Suppressor macrophage treated with lipopolysaccharide for 4 hours (primary cell): ENCODE measurements around the gene ADCY2.

ENCODE experiments used
- DNase-seq: peaks from one replicate; pipeline ENCODE4 v3.0.0-alpha.2; 2020

Gene ADCY2

DNA sequence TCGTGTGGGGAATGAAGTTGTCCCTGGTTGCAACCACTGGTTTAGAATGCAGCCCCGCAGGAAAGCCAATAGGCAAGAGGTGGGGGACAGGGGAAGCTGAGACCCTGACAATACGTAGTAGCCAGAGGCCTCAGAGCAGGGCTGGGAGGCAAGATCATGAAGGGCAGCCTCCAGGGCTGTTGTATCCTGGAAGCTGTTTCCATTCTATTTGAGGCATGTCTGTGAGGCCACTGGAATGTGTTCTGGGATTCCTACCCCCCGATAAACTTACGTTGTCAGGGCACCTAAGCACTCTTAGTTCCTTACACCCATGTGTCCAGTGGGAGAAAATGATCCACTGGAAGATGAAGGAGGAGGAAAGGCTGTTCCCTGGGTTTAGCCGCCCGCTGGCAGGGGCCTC is 277.7 kb downstream of the ADCY2 start:
- no peak for DNase-seq

DNA sequence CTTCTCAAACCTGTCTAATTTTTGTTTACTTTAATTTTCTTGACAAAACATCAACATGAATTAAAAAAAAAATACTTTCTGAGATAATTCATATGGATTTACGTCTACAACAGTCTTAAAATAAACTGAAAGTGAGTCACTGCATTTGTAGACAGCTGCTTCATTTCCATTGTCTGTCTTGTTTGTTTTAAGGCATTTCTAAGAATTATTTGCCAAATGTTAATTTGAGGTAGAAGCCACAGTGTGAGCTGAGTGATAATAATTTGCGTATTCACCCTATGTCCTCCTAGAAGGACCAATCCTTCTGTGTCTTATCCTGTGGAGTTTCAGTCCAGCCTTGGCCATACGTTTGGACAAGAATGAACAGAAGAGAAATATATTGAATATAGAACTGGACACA is 280.5 kb downstream of the ADCY2 start:
- DNase-seq = no peak

DNA sequence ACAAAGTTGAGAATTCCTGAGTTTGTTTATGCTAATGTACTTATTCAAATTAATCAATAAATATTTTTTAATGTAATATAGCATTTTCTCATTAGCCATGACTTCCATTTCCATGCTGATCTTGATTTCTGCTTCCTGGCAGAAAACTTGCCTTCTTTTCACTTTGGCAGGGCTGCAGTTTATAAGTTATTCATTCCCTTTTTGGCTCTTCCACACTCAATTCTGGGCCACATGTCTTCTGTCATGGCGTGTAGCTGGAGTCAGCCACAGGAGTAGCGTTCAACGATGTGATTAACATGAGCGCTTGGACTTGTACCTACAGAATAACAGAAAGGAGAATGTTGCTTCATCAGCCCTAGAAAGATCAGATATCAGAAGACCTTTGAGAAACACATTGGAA is 282.1 kb downstream of the ADCY2 start:
- no peak for DNase-seq

DNA sequence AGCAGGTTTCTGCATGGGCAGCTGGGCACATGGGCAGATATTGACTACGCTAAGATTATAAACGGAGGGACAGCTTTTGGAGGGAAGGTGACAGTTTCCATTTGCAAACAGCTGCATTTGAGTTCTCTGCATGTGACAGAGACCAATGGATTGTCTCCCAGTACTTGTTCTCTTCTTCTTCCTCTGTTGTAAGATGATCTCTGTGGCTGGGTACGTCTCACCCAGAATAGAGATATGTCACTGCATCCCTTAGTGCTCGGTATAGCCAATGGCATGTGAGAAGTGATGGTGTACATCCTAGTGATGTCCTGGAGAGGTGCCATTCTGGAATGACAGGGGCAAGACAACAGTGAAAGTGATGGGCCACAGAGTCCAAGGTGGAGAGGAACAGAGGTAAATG is 283.7 kb downstream of the ADCY2 start:
- DNase-seq = no peak

GRCh38 chr5:7680260-7680659 is 284.3 kb downstream of the ADCY2 start:
- DNase-seq = no peak

DNA sequence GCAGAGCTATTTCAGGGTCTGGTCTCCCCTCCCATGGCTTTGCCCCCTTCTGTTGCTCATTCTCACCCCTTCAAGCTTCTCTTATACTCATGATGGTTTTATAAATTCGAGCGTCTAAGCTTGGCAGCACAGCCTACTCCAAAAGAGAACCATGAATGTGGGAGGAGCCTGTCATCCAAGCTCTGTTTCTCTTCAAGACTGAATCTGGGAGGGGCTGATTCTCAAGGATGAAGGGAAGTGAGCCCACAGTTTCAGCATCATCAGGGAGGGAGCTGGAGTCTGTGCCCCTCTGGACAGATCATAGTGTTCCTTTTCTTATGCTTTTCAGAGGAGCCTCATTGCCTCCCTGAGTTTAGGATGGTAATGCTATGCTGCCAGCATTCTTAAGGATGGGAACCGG is 286.4 kb downstream of the ADCY2 start:
- no peak for DNase-seq

DNA sequence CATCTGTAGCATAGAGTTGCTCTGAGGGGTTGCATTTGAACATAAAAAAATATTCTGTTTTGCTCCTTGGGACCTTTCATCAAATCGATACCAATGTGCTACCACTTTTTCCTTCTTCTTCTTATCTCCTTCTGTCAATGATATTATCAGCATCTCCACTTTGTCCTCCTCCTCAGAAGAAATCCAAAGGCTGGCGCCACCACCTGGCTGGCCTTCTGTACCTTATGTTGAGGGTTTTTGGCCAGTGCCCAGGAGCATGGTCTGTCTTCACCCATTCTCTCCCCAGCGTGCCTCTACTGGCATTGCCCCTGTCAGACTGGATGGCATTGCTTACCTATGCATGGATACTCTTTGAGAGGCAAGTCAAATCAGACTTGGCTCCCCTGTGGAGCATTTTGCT is 287.8 kb downstream of the ADCY2 start:
- DNase-seq = no peak

- no peak for DNase-seq
These were observed 288.9 kb downstream of the ADCY2 start for GRCh38 chr5:7684826-7685225.

GRCh38 chr5:7686794-7687193 is 290.9 kb downstream of the ADCY2 start:
- DNase-seq = no peak

- DNase-seq = no peak
These were observed 294.6 kb downstream of the ADCY2 start for GRCh38 chr5:7690557-7690956.

DNA sequence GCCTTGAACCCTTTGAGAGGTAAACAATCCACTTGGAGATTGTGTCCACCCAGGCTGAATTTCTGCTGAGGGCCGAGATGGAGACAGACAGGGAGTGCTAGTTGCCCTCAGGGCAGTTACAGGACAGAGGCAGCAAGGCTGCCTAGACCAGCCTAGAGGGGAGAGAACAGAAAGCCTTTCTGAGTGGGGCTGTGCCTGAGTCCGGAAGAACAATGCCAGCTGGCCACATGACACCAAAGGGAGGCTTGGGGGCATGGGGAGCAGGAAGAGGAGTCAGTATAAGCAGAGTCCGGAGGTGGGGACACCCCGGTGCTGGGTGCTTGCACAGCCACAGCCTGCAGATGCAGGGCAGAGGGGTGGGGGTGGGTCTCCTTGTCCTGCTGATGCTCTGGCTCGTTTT is 309.3 kb downstream of the ADCY2 start:
- DNase-seq = no peak

DNA sequence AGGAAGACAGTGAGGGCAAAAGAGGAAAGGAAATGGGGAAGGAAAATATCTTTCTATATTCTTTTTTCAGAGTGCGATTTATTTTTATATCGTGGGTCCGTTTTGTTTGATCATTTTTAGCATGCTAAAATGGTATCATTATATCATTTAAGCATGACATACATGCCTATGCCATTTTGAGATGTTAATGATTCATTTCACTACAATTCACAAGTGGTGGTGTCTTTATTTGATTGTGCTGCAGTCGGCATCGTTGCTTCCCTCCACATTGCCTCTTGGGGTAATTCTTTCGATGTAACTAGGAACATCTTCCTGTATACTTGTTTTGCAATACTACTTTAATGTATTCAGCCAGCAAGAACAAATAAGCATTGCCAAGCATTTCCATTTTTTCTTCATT is 309.8 kb downstream of the ADCY2 start:
- no peak for DNase-seq

- DNase-seq = no peak
These were observed 310.3 kb downstream of the ADCY2 start for GRCh38 chr5:7706256-7706655.

GRCh38 chr5:7714119-7714518 is 318.2 kb downstream of the ADCY2 start:
- no peak for DNase-seq

- no peak for DNase-seq
These were observed 318.8 kb downstream of the ADCY2 start for GRCh38 chr5:7714697-7715096.

- no peak for DNase-seq
These were observed 321.8 kb downstream of the ADCY2 start for GRCh38 chr5:7717691-7718090.

DNA sequence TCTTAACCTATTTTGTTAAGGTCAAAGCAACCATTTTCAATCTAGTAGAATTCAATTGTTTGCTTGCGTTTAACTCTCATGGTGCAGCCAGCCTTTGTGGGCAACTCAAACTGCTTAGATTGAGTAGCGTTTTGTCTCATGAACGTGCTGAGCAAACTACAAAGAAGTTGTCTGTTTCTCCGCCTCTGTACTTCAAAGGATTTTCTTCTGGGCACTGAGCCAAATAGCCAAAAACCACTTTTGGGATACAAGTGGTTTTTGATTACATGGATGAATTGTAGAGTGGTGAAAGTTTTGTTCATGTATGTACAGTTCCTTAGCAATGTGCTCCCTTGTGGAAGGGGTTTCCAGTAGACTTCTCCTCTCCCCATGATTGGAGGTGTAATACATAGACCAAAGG is 332.1 kb downstream of the ADCY2 start:
- no peak for DNase-seq

GRCh38 chr5:7741415-7742065 is 345.6 kb downstream of the ADCY2 start:
- DNase-seq = no peak

- DNase-seq = no peak
These were observed 346.3 kb downstream of the ADCY2 start for GRCh38 chr5:7742241-7742656.

DNA sequence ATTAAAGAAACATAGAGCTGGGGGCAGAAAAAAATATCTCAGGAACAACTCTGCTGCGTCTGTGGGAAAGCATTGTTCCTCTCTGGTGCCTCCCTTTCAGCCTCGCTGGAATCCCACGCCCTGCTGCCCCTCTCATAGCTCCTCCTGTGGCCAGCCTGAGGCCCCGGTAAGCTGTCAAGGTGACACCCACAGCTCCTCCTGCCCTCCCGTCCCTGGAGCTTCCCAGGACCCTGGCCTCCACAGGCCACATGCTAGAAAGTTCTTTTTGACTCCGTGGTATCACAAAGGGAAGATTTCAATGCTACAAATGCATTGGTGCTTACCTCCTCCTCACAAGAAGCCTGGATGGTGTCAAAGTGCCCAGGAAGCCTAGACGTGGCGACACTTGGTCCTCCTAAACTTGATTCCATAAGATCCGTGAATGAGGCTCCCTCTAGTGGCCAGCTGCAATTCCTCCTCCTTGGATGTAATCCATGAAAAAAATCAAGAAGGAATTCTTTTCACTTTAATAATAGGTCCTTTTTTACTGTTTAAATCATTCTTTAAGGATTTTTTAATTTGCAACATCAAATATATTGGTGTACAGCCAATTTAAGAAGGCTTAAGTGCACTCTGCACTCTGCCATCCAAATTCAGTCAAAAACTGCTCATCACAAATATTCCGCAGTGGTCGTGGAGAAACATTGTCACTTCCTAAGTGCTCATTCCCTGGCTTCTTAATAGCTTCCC is 350.1 kb downstream of the ADCY2 start:
- DNase-seq = peak; percentile 77

GRCh38 chr5:7747728-7748127 is 351.8 kb downstream of the ADCY2 start:
- DNase-seq = no peak

GRCh38 chr5:7749626-7750025 is 353.7 kb downstream of the ADCY2 start:
- DNase-seq = no peak

DNA sequence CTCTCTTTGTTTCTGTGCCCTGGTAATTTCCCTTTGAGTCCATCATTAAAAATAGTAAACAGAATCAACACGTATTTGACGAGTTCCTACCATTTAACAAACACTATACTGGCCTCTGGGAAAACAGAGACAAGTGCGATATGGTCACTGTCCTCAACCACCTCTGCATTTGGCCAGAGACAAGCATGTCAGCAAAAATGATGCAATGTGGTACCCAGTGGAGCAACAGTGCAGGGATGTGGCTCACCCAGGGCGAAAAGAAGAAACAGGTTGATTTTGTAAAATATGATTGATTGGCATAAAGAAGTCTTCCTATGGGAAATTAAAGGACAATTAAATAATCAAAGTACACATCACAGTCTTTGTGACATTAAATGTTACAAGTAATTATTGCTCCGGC is 355.9 kb downstream of the ADCY2 start:
- no peak for DNase-seq

DNA sequence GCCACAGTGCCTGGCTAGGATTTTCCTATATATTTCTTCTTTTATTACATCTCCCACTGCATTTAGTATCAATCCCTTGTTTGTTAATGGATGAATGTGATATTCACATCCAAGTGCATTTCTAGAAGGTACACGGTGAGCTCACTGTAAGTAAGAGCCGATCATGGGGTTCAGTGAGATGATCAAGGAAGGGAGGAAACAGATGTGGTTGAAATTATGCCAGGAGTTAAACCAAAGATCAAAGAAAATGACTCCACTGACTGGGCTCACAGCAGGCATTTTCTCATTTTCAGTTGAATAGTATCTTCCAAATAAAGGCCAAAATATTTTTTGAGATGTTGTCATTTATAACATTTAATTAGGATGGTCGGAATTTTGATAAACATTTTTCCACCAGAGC is 357.2 kb downstream of the ADCY2 start:
- DNase-seq = no peak

GRCh38 chr5:7753596-7753995 is 357.7 kb downstream of the ADCY2 start:
- no peak for DNase-seq
